NCI-H82 treated with DMSO at 0.1 percent for 48 hours (cell line): ENCODE data around the gene DGKB.

Source experiments
- DNase-seq: peaks from one replicate; lab custom pipeline; 2025; ENCODE audit not compliant: unreplicated experiment; lab: John Stamatoyannopoulos, UW

DGKB gene

DNA sequence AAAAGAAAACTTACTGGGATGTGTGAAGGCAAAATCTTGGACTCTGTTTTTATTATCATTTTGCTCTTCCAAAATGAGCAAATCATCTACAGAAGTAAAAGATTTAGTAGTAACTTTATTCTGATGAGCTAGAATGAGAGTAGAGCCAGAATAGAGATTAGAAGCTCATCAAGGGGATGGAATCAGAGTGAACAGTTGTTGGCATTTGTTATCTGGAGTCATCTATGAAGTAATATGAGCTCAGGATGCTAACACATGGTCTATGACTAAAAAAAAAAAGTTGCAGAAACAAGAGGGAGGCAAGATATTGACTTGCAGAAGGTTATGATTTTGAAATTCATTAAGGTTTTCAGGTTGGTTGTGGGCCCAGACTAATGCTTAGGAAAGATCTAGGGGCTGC, 504.0 kb downstream of the DGKB start:
- DNase-seq = no peak

DNA sequence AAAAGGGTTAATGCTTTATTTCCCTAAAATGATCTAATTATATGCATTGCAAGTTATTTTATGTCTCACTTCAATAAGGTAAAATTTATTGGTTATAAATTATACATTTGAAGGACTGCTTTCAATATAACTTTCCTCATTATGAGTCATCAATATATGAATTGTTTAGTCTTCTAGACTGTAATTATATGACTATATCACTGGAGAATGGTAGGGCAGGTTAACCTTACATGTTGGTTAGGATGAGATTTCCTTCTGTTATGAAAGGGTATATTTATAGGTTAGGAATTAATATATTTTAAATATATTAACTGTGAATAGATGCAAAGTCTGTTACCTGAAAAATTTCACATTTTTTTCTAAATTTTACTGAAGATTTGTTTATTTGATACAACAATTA, 506.7 kb downstream of the DGKB start:
- DNase-seq = no peak

DNA sequence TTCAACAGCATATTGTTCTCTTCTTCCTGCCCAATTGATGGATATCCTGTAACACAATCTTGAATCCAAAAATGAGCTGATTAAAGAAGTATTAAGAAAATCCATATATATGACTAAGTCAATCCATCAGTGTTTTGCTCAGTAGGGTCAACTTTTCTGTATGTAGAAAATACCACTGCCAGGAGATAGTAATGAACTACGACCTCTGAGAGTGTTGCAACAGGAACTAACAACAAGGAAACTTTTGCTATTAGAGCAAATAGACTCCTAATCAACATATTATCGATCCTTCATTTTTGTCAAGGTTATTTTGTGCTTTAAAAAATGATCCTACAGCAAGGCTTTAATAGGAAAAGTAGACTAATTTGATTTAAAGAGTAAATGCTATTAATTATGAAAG, 507.8 kb downstream of the DGKB start:
- DNase-seq = no peak

DNA sequence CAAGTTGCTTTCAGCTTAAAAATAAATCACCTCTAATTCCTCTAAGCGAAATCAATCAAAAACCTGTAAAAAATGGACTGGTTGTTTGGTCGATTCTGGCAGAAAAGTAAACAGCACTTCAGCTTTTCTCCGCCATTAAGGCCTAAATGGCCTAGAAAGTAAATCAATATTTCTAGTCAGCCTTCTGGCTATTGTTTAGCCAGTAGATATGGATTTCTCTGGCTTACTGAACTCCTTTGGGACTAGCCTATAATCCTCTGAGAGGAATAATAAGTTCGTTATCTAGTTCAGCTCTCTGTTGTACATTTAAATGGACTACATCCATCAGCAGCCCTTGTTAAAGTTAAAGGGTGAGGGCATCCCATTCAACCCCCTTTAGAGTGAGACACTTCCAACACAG, 513.0 kb downstream of the DGKB start:
- DNase-seq = peak; percentile 65

DNA sequence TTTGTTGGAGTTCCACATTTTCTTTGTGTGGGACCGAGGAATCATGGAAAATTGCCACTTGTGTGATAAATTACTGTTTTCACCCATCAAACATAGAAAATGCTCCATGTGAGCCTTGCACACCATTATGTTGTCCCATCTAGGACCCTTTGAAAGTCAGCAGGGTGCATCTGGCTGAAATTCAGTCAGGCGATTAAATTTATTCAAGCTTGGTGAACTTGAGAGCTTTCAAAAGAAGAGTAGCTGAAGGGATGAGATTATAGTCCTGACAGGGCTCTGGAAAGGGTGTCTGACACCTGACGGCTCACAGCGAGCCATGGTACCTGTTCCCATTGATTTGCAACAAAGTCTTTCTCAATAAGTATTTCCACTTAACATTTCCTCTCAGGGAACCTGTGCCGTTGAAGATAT, 513.4 kb downstream of the DGKB start:
- peak; percentile 31 for DNase-seq

DNA sequence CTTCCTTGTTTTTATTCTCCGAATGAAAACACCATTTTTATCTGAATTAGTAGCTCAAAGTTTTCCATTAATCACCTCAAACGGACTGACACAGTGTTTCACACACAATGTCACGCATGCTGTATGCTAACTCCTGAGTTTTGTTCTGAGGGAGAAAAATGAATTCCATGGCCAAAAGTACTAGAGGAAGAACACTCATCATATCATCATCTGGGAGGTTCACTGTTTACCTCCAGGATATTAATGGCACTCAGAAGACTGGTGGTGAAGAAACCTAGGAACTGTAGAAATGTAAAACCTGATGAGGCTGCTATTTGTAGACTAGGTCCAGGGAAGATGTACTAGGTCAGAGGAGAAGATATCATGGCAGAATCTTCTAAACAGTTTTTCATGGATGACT, 517.5 kb downstream of the DGKB start:
- DNase-seq = no peak

DNA sequence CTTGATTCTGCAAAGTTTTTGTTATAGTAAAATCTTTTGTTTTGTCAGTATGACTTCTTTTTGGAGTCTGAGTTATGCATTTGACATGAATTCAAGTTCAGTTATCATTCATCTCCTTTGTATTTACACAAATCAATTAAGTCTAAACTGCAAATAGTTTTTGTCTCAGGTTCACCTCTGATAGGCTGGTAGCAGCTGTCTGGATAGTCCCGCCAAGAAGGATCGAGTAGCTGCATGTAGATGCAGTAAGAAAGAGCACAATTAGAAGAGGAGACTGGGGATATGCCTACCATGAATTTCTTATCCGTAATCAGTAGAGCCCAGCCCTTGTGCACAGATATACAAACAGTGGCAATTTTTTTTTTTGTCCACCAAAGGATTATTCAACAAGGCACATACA, 520.6 kb downstream of the DGKB start:
- no peak for DNase-seq

DNA sequence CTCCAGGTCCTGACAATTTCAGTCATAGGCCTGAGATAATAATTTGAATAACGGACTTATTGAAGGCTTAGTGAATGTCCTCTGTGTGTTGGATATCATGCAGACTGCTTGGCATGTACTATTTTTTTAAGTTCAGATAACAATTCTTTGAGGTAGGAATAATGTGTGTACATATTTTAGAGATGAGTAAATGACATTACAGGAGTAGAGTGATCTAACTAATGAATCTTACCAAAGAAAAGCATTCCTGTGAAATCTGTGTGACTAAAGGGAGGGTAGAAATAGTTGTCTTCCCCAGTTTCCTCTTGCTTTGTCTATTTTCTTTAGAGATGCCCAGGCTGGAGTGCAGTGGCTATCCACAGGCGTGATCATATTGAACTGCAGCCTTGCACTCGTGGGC, 521.2 kb downstream of the DGKB start:
- DNase-seq = no peak

DNA sequence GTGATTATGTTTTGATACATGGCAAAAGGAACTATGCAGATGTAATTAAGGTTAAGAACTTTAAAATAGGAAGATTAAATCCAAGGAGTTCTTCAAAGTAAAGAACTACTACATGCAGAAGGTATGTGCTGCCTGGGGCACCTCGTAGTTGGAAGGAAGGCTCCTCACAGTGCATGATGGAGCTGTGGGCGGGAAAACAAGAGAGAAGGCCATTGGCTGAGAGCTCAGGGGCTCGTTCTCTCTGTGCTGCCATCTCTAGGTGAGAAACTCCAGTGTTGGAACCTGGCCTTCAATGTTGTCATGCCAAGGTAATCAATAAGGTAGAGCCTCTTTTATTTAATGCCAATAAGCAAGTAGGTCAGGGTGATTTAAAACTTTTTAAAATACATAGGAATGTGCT, 521.7 kb downstream of the DGKB start:
- no peak for DNase-seq

DNA sequence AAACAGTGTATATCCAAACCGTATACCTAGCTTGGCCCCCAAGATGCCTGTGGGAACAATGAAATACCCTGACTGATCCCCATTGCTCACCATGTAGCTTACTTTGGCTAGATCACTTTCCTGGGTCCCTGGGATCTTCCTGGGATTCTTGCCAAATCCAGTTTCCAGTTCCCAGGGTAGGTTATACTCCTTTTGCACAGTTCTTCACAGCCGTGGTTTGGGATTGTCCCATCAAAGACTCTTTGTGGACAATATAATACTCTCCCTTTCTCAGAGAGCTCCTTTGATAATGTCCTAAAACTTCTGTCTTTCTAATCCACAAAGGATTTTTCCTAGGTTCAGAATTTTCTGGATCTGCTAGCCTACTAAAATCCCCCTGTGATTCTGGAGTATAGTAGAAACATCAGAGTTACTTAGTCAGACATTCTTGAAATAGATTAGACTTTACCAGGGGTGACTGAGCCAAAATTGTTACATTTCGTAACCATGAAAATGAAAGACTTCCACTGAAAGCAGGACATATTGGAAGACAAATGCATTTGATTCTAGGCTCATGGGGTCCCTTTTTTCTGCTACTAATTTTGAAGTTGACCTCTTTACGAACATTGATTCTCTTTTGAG, 524.8 kb downstream of the DGKB start:
- no peak for DNase-seq

DNA sequence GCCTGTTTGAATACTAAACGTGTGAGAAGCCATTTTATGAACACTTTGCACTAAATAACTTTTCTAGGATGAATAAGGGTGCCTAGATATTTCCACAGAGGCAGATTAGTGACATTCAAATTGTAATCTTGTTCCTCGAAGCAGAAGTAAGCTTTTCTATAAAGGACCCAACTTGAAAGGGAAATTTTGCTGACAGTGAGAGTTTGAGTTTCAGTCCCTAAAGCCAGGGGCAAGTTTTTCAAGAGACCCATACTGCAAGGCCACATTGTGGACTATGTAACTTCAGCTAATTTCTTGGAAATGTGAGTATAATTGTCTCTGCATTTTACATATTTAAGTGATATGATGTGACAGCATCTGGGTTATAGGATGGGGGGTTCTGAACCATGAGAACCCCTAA, 525.8 kb downstream of the DGKB start:
- DNase-seq = no peak

DNA sequence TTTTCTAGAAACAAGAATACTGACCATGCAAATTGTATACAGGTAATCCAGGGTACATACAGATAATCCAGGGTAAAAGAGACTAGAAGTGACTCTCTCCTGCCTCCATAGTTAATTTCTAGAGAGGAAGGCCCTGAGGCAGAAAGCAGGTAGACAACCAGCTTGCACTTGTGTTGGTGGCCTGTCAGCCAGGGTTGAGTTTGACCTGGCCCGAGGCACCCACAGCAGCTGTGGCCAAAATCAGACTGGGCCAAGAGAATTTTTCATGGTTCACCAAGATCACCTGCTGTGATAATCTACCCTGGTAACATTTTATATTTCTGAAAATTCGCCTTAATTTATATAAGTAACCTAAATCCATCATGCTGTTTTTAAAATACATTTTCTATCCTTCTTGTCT, 526.6 kb downstream of the DGKB start:
- DNase-seq = no peak

DNA sequence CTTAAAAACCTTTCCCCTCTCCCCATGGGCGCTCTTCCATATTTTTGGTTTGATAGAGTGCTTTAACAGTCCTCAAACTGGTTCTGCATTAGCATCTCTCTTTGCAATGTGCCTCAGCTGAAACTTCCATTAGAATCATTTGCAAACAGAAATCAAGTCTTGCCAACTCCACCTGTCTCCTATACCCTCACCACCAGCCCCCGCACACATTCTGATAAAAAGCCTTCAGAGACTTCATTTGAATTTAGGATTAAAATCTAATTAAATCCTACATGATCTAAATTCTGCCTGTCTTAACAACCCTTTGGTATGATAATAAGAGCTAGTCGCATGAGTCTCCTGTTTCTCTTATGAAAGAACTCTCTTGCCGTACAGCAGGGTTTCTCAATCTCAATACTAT, 528.2 kb downstream of the DGKB start:
- DNase-seq = no peak

DNA sequence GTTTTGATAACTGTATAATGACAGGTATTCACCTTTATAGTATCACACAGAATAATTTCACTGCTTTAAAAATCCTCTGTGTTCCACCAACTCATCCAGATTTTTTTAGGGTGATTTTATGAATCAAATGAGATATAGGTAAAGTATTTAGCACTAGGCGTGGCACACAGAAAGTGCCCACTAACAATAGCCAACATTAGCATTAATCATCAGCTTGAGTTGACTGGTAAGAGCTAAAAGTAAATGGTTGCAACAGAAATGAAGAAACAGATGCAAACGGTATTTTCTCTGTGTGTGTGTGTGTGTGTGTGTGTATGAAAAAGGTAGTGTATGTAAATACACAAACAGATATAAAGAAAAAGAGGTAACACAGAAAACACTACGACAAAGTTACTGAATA, 534.3 kb downstream of the DGKB start:
- no peak for DNase-seq

DNA sequence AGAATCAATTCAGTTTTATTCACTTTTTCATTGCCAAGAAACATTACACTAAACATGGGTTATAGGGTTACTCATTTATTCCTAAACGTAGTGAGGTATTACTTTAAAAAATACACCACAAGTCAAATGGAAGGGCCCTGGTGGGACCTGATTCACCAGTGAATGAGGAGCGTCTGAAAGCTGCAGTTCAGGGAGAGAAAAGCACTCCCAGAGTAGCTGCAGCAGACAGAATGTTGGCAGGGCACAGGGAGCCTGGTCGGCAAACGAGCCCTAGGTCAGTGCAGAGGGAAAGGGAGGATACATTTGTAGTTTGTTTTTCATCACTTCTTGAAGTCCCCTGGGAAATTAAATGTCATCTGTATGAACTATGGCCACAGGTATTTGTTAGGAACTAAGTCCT, 551.4 kb downstream of the DGKB start:
- no peak for DNase-seq

DNA sequence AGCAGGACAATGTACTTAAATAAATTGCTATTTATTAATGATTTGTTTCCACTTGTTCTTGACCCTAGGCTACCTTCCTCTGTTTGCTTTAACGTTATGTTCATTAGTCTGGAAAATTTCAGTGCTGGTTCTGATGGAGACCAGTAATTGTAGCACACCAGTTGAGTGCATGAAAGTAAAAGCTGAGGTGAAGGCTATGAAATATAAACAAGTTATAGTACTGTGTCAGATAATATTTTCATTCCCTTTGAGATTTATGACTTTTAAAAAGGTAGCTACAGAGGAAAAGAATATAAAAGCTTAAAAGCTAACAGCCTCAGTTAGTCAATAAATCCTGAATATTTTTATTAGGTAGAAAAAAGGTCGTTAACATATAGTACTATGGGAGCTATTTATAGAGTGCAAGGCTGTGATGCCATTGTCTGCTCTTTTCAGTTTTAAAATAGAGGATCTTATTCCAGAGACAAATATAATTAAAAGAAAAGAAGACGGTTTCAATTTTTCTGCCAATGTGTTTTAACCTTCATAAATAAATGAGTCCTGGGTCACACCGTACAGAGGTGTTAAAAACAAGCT, 561.3 kb downstream of the DGKB start:
- no peak for DNase-seq

DNA sequence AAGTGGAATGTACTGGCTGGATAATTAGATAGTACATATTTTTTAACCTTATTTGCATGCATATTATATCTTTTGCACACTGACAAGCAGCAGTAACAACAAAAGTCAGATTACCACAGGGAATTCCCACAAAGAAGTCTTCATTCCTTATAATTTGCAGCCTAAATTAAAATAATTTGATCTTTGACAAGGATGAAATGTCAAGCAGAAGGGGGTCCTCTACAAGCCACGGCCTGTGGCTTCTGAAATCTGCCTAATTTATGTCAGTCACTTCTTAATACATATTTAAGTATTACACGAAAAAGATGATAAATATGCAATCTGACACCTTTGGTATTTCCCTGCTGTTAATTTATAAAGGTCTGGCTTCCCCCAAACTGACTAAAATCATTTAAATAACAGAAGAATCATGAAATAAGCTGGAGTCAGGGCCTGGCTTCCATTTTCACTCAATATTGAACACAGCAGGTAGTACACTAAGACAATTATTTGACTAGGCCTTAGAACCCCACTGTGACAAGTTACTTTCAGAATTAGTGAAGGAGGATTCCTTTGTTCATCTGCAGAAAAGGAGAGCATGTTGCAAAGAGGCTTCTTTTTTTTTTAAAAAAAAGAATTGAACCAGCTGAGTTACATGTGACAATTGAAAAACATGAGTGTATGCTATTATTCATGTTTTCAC, 562.0 kb downstream of the DGKB start:
- no peak for DNase-seq

DNA sequence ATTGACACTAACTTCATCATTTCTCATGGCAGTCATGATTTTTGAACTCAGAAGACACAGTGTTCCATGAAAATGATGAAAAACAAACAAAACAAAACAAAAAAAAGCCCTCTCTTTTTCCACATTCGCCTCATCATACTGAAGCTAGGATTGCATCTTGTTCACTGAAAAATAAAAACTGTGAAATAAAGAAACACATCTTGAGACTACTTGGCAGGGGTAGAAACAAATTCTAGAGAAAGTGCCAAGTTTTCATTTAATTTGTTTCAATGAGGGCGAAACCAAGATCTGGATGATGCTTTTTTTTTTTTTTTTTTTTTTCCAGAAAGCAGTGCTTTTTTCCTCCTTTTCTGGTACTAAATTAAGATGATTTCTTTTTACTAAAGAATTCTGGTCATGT, 562.7 kb downstream of the DGKB start:
- DNase-seq = no peak

DNA sequence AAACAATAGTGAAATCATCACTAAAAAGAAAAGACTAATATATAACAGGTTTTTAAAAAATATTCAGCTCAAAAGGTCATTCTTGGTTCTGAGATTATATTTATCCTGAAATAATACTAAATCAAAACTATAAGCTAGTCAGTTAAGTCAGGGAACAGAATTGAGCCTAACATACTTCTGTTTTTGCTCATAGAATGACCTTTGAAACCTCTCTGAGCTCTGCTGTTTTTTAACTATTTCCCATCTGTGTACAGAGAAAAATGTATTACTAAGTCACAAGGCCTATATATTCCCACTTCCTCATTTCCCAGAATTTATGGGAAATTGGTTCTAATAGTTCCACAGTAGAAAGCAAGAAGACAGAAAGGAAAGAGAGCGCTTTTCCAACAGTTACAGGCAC, 566.3 kb downstream of the DGKB start:
- DNase-seq = no peak

DNA sequence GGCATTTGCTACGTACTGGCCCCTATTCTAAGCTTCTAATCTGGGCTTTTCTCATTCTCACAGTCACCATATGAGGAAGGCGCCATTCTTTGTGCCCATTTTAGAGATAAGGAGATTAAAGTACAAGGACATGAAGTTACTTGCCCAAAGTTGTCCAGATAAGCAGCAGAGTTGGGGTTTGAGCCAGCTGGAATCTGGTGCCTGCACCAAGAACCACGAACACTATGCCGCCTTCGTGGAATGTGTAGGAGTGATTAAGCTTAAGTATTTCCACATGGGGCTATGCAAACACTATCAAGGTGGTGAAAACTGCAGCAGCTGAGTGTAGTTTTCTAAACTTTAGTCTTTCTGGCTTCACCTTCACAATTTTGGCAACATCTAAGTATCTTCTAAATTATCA, 570.4 kb downstream of the DGKB start:
- DNase-seq = no peak

DNA sequence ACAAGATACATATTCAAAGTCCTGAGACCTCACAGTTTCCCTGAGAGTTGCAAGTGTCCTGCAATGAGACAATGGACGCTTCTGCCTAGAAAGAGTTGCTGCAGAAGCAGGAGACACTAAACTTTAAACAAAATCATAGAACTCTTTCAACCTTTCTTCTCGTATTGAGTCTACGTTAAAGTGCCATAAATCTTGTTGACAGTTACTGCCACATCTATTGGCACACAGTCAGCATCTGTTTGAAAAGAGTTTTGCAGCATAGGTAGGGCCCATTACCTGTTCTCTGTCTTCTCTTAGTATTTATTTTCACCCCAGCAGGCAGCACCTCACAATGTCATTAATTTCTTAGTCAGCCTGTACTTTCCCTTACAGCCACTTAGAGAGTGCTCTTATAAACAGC, 577.8 kb downstream of the DGKB start:
- no peak for DNase-seq

DNA sequence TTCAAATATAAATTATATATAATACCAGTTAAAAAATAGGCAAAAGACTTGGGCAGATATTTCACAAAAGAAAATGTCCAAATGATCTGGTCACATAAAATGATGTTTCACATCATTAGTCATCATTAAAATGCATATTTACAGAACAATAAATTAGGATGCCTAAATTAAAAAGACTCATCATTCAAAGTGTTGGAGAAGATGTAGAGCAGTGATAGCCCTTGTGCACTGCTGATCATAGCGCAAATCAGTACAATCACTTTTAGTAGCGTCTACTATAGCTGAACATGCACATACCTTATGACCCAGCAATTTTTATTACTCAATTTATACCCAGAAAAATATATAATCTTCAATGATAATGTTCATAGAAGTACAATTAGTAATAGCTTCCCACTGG, 579.8 kb downstream of the DGKB start:
- DNase-seq = no peak

DNA sequence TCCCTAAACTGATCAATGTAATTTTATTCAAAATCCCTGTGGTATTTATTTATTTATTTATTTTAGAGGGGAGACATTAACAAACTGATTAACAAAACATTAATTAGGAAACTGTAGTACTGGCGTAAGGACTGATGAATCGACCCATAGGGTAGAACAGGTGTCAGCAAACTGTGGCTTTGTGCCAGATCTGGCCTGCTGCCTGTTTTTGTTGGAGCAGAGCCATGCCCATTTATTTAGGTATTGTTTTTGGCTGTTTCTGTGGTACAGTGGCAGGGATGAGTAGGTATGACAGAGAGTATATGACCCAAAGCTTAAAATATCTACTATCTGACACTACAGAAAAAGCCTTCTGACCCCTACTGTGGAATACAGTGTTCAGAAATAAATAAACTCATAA, 580.6 kb downstream of the DGKB start:
- DNase-seq = no peak
